Mesenteric fat pad (tissue), 1 donor: ENCODE measurements around the gene ZDHHC8. TPM values are rescaled to one million over a fixed set of nuclear protein-coding genes. Genes with fewer than 3 reads are reported as not detected.

ENCODE experiments used
- DNase-seq: peaks from one replicate; pipeline ENCODE4 v3.0.0-alpha.2; 2020; ENCODE audit warnings: low spot score
- total RNA-seq: library from RNA; stranded (reverse); fragmentation: NEBNext Ultra II Directional; extraction: Animal tissue kit (Norgen Biotek cat#: 25700); gene quantifications from one replicate; pipeline ENCODE4 v1.2.1, GENCODE V29; 2021
- donor health status: DM: yes; HTN: yes; CAD: no.

The ZDHHC8 gene
- total RNA-seq, 1 donor from 2014 or later, result 77.8 TPM

DNA sequence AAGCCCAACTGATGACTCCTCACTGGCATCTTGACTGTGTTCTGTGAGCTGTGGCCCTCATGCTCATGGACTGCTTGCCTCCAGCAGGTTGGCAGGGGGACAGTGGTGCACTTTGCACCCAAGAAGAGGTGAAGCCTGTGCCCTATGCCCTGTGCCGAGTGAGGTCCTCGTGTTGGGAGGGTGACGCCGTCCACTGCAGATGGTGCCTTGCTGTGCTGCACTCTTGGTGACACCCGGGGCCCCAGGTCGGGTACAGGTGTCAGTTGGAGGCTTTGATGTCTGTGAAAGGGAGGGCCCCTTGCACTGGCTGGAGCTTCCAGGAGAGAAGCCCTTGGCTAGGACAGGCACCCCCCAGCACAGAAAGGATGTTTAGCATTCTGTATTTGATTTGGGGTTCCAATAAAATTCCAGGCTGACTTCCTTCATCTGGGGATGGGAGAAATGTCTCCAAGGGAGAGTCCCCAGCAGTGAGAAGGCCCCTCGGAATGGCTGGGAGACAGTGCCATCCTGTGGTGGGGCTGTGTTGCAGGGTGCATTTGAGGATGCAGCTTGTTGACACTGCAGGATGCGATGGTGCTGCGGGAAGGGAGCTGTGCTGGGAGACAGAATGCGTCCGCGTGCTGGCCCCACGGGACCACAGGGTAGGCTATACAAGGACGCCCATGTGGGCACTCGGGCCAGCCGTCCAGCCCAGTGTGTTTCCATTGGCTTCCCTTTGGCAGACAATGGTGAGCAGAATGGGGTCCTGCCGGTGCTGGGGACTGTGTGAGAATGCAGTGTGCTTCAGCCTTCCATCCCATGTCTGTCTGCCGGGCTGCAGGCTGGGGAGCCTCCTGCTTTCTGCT, 2.5 kb upstream of the ZDHHC8 start:
- no peak for DNase-seq

- no peak for DNase-seq
Observed at GRCh38 chr22:20129747-20130014, 1.9 kb upstream of the ZDHHC8 start.

GRCh38 chr22:20130319-20130718, 1.3 kb upstream of the ZDHHC8 start:
- DNase-seq, result no peak

DNA sequence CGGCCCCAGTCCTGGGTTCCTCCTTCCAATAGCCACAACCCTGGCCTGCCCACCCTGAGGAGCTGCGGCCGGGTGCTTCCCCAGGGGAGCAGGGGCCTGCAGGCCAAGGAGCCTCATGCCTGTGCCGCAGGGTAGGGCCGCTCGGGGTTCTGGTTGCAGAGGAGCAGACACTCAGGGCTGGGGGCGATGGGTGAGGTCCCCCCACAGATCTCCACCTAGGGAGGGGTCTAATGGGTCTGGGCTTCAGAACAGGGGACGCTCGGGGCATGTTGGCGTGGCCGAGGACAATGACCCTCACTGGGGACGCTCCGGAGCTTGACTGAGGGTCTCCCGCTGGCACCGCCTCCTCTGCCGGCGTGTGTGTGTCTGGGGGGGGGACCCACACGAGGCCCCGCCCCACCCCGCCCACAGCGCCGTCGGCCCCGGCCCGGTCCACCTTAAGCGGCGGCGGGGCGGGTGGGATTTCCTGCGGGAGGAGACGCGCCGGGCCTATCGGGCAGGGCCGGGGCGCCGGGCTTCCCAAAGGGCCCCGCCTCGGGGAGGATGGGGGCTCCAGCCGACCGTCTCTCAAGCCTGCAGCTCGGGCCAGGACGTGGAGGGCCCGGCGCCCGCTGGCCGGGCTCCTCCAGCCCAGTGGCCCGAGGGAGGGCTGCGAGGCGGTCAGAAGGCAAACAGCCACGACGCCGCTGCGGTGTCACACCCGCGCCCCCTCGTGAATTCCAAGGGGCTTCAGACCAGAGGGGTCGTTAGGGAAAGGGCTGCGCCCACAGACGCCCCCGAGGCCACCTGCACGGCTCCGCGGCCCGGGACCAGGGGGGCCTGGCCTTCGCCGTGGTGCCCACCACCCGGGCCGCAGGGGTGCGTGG, 640 bp upstream of the ZDHHC8 start:
- DNase-seq, result peak; percentile 93

GRCh38 chr22:20131859-20132685, 468 bp downstream of the ZDHHC8 start:
- DNase-seq, result no peak

DNA sequence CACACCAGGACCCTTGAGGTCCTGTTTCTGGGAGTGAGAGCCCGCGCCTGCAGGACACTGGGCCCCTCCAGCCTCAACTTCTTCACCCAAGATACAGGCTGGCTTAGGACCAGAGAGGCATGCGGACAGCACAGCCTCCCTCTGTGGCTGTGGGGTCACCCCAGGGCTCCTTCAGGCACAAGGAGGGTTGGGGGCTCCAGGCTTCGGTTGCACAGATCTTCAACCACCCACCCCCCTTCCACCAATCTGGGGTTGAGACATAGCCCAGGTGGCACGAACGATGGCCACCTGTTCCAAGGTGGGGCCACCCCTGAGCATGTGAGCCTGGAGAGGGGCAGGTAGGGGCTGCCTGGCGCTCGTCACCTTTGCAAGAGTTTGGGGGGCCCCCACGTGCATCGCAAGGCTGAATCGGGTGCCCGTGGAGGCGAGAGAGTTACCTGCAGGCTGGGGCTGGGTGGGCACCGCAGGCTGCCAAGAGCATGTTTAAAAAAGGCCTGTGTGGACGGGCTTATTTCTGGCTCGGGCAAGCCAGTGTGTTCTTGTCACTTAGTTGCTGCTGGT, 1.2 kb downstream of the ZDHHC8 start:
- DNase-seq, result no peak

DNA sequence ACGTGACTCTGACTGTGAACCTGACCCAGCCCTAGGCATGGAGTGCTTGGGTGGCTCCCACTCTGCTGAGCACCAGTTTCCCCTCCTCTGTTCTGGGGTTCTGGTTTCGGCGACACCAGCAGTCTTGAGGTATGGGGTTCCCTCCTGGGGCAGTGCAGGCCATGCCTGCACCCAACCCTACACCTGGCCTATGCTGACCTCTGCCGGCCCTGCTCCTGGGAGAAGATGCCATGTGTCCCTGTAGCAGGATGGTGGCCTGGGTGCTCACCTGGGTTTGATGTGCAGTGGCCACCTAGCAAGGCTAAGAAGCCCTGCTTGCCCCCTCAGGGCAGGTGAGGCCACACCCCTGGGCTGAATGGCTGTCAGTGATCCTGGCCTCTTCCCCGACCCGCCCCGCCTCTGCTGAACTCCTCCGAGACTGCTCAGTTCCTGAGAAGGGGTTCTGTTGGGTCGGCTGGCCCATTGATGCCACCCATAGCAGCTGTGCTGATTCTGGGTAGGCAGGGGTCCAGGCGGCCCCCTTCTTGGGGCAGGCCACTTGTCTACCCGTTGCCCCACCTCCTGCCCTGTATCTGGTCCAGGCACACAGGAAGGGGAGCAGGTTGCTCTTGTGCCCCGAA, 2.4 kb downstream of the ZDHHC8 start:
- no peak for DNase-seq

DNA sequence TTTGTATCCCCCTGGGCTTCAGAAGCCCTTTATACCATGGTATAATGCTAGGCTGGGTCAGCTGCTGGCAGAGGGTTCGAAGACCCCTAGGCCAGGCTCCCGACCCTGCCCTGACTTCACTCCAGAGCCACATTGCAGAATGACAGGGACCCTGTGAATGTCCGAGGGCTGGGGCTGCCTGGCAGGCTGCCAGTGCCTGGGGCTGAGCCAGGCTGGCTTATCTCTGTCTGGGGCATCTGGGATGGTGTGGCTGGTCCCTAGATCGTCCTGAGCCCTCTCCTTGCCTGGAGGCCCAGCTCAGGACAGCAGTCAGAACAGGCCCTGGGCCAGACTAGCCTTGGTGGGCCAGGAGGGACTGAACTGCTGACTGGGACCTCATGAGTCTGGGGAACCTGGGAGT, 3.7 kb downstream of the ZDHHC8 start:
- DNase-seq, result no peak

- DNase-seq, result no peak
Observed at GRCh38 chr22:20135806-20136602, 4.4 kb downstream of the ZDHHC8 start.

- DNase-seq, result no peak
Observed at GRCh38 chr22:20136603-20136873, 4.9 kb downstream of the ZDHHC8 start.

DNA sequence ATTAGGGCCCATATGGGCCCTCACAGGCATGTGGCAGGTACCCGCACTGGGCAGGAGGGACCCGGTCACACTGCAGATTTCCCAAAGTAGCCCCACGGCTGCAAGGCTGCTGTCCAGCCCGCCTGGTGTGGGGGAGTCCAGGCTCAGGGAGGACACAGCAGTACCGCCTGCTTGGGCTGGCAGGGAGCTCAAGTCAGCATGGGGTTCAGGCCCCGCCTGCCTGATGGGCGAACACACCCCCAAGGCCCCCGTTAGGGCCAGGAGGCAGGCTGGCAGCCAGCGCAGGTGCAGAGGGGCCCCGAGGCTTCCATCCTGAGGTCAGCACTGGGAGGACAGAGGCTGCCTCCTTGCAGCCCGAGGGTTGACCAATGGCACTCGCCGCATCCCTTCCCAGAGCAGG, 5.5 kb downstream of the ZDHHC8 start:
- DNase-seq, result no peak

GRCh38 chr22:20137671-20138416, 6.2 kb downstream of the ZDHHC8 start:
- no peak for DNase-seq

DNA sequence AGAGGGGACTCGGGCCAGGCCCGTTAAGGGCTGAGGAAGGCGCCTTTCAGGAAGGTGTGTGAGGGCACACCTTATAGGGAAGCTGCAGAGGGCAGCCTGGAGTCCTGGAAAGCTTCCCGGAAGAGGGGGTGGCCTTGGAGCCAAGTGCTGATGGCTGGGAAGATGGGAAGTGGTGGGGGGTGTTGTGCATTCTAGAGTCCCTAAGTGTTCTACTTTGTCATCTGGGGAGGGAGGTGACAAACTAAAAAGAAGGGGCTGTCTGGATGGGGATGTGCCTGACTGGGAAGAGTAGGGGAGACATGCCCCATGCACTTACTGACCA, 6.8 kb downstream of the ZDHHC8 start:
- no peak for DNase-seq

- DNase-seq, result no peak
Observed at GRCh38 chr22:20138868-20139267, 7.3 kb downstream of the ZDHHC8 start.

GRCh38 chr22:20139391-20140106, 7.9 kb downstream of the ZDHHC8 start:
- DNase-seq, result no peak

GRCh38 chr22:20140107-20140445, 8.5 kb downstream of the ZDHHC8 start:
- DNase-seq, result no peak

GRCh38 chr22:20140521-20140964, 8.9 kb downstream of the ZDHHC8 start:
- no peak for DNase-seq

DNA sequence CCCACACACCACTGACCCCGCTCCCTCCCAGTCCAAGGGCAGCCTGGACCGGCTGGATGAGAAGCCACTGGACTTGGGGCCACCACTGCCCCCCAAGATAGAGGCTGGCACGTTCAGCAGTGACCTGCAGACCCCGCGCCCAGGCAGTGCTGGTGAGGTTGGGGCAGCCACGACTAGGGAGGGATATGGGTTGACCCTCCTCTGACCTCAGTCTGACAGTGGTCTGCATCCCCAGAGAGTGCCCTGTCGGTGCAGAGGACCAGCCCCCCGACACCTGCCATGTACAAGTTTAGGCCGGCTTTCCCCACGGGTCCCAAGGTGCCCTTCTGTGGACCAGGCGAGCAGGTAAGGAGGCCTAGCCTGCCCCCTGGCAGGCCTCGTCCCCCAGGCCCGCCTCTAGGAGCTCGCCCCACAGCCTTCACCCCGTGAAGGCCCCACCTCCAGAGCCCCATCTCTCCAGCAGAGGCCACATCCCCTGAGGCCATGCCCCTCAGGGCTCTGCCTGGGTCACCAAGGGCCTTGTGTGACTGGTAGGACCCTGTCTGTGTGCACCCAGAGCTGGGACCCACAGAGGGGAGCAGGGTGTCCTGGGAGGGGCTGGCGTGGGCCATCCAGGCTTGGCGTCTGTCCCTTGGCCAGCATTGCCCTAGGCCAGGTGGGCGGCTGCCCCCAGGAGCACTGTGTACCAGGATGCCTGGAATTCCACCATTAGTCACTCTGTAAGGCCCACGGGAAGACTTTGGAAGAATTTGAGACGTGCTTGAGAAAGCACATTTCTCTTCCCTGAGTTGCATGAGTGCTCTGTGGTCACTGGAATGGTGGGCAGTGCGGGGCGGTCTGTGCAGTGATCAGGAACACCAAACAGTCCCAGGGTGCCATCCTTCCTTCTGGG, 9.8 kb downstream of the ZDHHC8 start:
- no peak for DNase-seq
